SK-N-SH treated with all-trans-retinoic acid at 6 μM for 48 hours (cell line): ENCODE data around the gene DTD1.

Experiments
- ARNTL ChIP-seq: fragments of 450-650 bp; formaldehyde crosslinking; IDR thresholded peaks from 2 replicates; pipeline ENCODE4 v1.5.0; 2020; ENCODE audit warnings: low read depth, mild to moderate bottlenecking, moderate library complexity, borderline replicate concordance
- BACH2 ChIP-seq: fragments of 250-450 bp; sonication (Bioruptor Pico); IDR thresholded peaks from 2 replicates; pipeline ENCODE4 v1.9.0; 2021; ENCODE audit warnings: mild to moderate bottlenecking, borderline replicate concordance
- CREB5 ChIP-seq: fragments of 250-450 bp; sonication (Bioruptor Pico); IDR thresholded peaks from 2 replicates; pipeline ENCODE4 v1.5.1; 2020; ENCODE audit warnings: low read depth, mild to moderate bottlenecking, moderate library complexity
- ESRRG ChIP-seq: fragments of 250-450 bp; sonication (Bioruptor Pico); IDR thresholded peaks from 2 replicates; pipeline ENCODE4 v1.6.1; 2021; ENCODE audit warnings: mild to moderate bottlenecking
- RARB ChIP-seq: fragments of 250-450 bp; sonication (Bioruptor Pico); IDR thresholded peaks from 2 replicates; pipeline ENCODE4 v1.8.0; 2021; ENCODE audit warnings: mild to moderate bottlenecking, moderate library complexity
- SNAI2 ChIP-seq: fragments of 250-450 bp; sonication (Bioruptor Pico); IDR thresholded peaks from 2 replicates; pipeline ENCODE4 v1.5.0; 2020; ENCODE audit warnings: mild to moderate bottlenecking, moderate library complexity
- TCF4 ChIP-seq: fragments of 250-450 bp; sonication (Bioruptor Pico); IDR thresholded peaks from 2 replicates; pipeline ENCODE4 v1.8.0; 2021; ENCODE audit warnings: mild to moderate bottlenecking, moderate library complexity, borderline replicate concordance
- ZC3H10 ChIP-seq: fragments of 250-450 bp; sonication (Bioruptor Pico); IDR thresholded peaks from 2 replicates; pipeline ENCODE4 v1.5.1; 2021; ENCODE audit warnings: mild to moderate bottlenecking, moderate library complexity
- ZFP3 ChIP-seq: fragments of 250-450 bp; sonication (Bioruptor Pico); IDR thresholded peaks from 2 replicates; pipeline ENCODE4 v1.5.0; 2020; ENCODE audit warnings: mild to moderate bottlenecking, moderate library complexity
- ZFP30 ChIP-seq: fragments of 450-650 bp; formaldehyde crosslinking; IDR thresholded peaks from 2 replicates; pipeline ENCODE4 v1.5.0; 2022; ENCODE audit warnings: mild to moderate bottlenecking, moderate library complexity
- ZNF565 ChIP-seq: fragments of 450-650 bp; formaldehyde crosslinking; conservative IDR thresholded peaks from 2 replicates; pipeline ENCODE4 v1.5.0; 2020; ENCODE audit warnings: low read depth, mild to moderate bottlenecking, moderate library complexity
- ZNF8 ChIP-seq: fragments of 450-650 bp; formaldehyde crosslinking; IDR thresholded peaks from 2 replicates; pipeline ENCODE4 v1.5.0; 2020; ENCODE audit warnings: mild to moderate bottlenecking, moderate library complexity
- TF ChIP-seq, protein P1 (sequence below): fragments of 250-450 bp; sonication (Bioruptor Pico); IDR thresholded peaks from 2 replicates; pipeline ENCODE4 v1.8.0; 2020; ENCODE audit warnings: mild to moderate bottlenecking, moderate library complexity, borderline replicate concordance
- TF ChIP-seq, protein P2 (sequence below): fragments of 250-450 bp; sonication (Bioruptor Pico); IDR thresholded peaks from 2 replicates; pipeline ENCODE4 v1.5.1; 2021; ENCODE audit warnings: mild to moderate bottlenecking, moderate library complexity

GRCh38 chr20:18796282-18796833, 208.5 kb downstream of the DTD1 start:
- no peak for TF ChIP-seq ZNF565 (CRISPR knock-in tag)
- TF ChIP-seq, protein P1, sequence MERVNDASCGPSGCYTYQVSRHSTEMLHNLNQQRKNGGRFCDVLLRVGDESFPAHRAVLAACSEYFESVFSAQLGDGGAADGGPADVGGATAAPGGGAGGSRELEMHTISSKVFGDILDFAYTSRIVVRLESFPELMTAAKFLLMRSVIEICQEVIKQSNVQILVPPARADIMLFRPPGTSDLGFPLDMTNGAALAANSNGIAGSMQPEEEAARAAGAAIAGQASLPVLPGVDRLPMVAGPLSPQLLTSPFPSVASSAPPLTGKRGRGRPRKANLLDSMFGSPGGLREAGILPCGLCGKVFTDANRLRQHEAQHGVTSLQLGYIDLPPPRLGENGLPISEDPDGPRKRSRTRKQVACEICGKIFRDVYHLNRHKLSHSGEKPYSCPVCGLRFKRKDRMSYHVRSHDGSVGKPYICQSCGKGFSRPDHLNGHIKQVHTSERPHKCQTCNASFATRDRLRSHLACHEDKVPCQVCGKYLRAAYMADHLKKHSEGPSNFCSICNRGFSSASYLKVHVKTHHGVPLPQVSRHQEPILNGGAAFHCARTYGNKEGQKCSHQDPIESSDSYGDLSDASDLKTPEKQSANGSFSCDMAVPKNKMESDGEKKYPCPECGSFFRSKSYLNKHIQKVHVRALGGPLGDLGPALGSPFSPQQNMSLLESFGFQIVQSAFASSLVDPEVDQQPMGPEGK (CRISPR knock-in tag) = no peak
- TF ChIP-seq ARNTL (CRISPR knock-in tag) = no peak
- TF ChIP-seq, protein P2, sequence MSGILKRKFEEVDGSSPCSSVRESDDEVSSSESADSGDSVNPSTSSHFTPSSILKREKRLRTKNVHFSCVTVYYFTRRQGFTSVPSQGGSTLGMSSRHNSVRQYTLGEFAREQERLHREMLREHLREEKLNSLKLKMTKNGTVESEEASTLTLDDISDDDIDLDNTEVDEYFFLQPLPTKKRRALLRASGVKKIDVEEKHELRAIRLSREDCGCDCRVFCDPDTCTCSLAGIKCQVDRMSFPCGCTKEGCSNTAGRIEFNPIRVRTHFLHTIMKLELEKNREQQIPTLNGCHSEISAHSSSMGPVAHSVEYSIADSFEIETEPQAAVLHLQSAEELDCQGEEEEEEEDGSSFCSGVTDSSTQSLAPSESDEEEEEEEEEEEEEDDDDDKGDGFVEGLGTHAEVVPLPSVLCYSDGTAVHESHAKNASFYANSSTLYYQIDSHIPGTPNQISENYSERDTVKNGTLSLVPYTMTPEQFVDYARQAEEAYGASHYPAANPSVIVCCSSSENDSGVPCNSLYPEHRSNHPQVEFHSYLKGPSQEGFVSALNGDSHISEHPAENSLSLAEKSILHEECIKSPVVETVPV = no peak
- no peak for TF ChIP-seq ZFP3 (CRISPR knock-in tag)
- TF ChIP-seq CREB5 (CRISPR knock-in tag) = no peak
- no peak for TF ChIP-seq ZFP30 (CRISPR knock-in tag)
- no peak for TF ChIP-seq ZNF8 (CRISPR knock-in tag)
- TF ChIP-seq ESRRG (CRISPR knock-in tag) = no peak
- TF ChIP-seq TCF4 (CRISPR knock-in tag) = no peak
- TF ChIP-seq BACH2 (CRISPR knock-in tag) = no peak
- TF ChIP-seq ZC3H10 (CRISPR knock-in tag) = no peak
- no peak for TF ChIP-seq SNAI2 (CRISPR knock-in tag)
- no peak for TF ChIP-seq RARB (CRISPR knock-in tag)
